HG03175 (cell line): ENCODE data around the gene CMTM8.
"Not testable (repeated sequence)": the region's sequence is repeated elsewhere in the genome, so short reads cannot be mapped to it uniquely, and the experiment has no call there.

Experiments used
- ATAC-seq: cut with Tn5 transposase; IDR thresholded peaks from one replicate; pipeline ENCODE4 v1.9.1; 2021; ENCODE audit warnings: mild to moderate bottlenecking, moderate library complexity; ENCODE audit not compliant: unreplicated experiment

Gene CMTM8

GRCh38 chr3:32228743-32229142, 9.7 kb upstream of the CMTM8 start:
- ATAC-seq = not testable (repeated sequence)

DNA sequence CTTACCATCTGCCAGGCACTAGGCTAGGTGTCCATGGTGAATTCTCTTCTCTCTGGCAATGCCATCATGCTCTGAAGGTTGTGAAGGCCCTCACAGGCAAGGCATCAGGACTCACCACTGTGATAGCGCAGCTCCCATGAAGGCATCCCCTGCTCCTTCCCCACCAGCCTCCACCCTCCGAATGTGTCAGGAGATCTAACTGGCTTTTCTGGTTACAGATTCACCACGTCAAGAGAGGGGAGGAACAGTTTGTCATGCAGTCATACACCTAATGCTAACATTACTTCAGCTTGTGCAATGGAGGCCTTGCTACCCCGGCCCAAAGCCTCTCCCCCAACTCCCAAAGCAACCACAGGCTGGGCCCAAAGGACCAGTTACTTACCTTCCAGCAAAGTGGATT, 8.9 kb upstream of the CMTM8 start:
- no peak for ATAC-seq

GRCh38 chr3:32236377-32236776, 2.1 kb upstream of the CMTM8 start:
- no peak for ATAC-seq

GRCh38 chr3:32237670-32238452, 619 bp upstream of the CMTM8 start:
- ATAC-seq = no peak

DNA sequence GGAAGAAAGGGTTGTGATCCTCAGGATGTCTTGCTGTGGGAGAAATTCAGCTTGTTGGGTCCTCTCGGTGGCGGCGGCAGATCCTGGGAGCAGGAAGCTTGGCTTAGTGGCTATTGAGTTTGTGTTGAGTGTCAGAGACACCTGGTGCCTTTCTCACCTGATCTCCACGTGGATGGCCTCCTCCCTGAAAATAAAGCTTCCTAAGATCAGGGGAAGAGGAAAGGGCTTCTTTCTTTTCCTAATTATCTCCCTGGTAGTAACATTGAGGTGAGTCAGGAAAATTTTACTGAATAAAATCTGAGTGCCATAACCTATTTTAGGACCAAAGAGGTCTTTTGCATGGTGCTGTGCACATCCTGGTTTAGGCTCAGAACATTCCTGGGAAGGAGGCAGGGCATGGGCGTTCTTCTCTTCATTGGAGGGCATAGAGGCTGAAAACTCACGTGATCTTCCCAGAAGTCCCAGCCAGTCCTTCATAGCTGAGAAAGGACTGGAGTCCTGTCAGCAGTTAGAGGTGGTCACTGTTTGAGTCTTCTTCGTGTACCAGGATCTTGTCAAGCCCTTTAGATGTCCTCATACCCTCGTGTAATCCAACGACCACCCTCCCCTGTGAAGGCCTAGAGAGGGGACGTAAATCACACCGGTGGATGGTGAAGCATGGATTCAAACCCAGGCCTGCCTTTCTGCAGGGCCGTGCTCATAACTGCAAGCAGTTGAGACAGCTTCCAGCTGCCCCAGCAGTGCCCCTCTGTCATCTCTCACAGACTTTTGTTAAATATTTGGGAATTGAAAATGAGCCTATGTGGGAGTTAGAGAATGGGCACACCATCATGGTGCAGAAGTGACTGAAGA, 1.1 kb downstream of the CMTM8 start:
- no peak for ATAC-seq

GRCh38 chr3:32240159-32240545, 1.7 kb downstream of the CMTM8 start:
- ATAC-seq = no peak

- no peak for ATAC-seq
Measured at GRCh38 chr3:32241100-32241499, 2.6 kb downstream of the CMTM8 start.

DNA sequence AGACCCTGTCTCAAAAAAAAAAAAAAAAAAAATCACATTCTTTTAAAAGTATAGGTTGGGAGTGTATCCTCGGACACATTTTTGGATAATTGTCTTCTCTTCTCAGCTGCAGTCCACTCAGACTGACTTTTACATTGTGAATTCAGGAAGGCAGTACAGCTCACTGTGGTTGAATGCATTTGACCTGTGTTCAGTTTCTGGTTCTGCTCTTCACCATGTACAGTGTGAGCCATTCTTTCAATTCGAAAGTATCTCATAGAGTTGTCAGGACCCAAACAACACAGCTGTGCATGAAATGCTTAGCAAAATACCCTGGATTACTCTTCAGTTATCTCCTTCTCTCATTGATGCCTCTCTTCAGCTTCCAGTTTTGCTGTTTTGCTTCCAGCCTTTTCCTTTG, 5.0 kb downstream of the CMTM8 start:
- ATAC-seq = no peak

GRCh38 chr3:32245200-32245599, 6.7 kb downstream of the CMTM8 start:
- ATAC-seq = no peak

DNA sequence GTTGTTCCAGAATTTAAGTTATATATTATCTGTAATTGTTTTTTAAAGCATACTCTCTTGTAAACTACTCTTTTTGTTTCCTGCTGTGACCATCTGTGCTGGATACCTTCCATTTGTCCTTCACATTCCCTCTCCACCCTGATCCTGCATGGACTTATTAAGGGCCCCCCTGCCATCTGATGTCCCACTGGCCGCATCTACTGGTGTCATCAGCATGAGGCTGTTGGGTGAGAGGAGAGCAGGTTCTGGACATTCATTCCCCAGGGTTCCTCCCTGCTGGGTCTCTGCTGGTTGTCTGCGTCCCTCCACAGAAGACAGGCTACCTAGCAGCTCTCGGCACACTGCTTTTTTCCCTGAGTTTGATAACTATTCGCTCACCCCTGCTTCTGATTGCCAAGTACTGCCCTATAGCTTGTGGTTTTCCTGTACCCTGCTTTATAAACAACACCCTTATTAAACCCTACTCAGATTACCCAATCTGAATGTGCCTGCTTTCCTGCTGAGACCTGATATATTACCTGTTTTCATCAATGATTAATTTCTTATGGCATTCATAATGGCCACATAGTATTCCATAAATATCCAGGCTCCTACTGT, 7.7 kb downstream of the CMTM8 start:
- ATAC-seq = no peak

DNA sequence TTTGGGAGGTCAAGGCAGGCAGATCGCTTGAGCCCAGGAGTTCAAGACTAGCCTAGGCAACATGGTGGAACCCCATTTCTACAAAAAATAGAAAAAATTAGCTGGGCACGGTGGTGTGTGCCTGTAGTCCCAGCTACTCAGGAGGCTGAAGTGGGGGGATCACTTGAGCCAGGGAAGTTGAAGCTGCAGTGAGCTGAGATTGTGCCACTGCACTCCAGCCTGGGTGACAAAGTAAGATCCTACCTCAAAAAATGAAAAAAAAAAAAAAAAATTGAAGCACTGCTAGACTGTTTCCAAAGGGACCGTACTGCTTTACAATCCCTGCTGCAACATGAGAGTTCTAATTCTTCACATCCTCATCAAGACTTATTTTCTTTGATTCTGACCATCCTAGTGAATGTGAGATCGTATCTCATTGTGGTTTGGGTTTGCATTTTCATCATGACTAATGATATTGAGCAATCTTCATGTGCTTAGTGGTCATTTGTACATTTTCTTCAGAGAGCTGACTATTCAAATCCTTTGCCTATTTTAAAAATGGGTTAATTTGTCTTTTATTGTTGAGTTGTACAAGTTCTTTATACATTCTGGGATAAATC, 10.8 kb downstream of the CMTM8 start:
- no peak for ATAC-seq

- ATAC-seq = no peak
Measured at GRCh38 chr3:32254268-32254667, 15.8 kb downstream of the CMTM8 start.

- ATAC-seq = no peak
Measured at GRCh38 chr3:32255345-32255744, 16.9 kb downstream of the CMTM8 start.

DNA sequence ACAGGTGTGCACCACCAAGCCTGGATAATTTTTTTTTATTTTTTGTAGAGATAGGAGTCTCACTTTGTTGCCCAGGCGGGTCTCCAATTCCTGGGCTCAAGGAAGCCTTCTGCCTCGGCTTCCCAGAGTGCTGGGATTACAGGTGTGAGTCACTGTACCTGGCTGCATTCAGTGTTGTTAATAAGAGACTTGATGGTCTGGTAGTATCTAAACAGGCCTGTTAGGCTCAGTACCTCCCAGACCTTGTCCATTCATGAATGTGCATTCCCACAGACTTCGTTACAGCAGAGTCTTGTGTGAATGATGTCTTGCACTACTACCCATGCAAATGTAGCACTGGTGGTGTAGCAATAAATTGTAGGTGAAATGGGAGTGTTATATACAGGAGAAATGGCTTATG, 17.7 kb downstream of the CMTM8 start:
- no peak for ATAC-seq

- ATAC-seq = no peak
Measured at GRCh38 chr3:32257042-32257441, 18.6 kb downstream of the CMTM8 start.

- ATAC-seq = no peak
Measured at GRCh38 chr3:32257641-32258438, 19.4 kb downstream of the CMTM8 start.

- no peak for ATAC-seq
Measured at GRCh38 chr3:32258869-32259268, 20.4 kb downstream of the CMTM8 start.

- ATAC-seq = no peak
Measured at GRCh38 chr3:32261545-32261944, 23.1 kb downstream of the CMTM8 start.

DNA sequence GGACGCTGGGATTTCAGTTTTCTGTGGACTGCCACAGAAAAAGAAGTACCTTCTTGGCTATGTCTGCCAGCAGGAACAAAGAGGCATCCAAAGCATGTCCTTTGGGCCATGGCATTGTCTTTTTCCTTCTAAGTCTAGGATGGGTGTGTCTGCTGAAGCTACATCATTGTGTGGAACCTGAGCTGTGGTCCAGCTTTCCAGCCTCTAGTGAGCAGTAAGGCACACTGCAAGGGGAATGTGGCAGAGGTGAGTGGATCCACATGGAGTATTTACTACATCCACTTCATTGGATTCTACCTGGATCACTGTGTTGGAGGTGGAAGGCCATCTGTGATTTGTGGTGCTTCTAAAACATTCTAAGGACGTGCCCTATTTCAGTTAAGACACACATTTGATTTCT, 23.7 kb downstream of the CMTM8 start:
- no peak for ATAC-seq

GRCh38 chr3:32274306-32274705, 35.8 kb downstream of the CMTM8 start:
- no peak for ATAC-seq

DNA sequence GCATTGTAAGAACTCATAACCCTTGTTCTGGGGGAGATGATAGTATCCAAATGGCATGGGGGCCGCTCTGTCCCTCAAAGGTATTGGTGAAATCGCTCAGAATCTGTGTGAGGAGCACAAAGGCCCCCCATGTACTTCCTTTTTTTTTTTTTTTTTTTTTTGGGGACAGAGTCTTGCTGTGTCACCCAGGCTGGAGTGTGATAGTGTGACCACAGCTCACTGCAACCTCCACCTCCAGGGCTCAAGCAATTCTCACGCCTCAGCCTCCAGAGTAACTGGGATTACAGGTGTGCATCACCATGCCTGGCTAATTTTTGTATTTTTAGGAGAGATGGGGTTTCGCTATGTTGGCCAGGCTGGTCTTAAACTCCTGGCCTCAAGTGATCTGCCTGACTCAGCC, 37.0 kb downstream of the CMTM8 start:
- ATAC-seq = no peak
